ENCODE results near the gene DESI2. TPM values are rescaled to one million over a fixed set of nuclear protein-coding genes. Genes with fewer than 3 reads are reported as not detected.
A peak's percentile ranks its signal among the peaks of the same experiment; 100 is the strongest.

The DESI2 gene
- total and polyA plus RNA-seq, 2 of the 8 experiments (the other 6 are each of a cell fraction or from before 2014, with no cell fraction given): 54.0 to 110 TPM

- Histone ChIP-seq H3K4me3 (ENCODE audit: extremely low read depth in 1 of 4, insufficient read depth in 2 of 4, low read depth in 3 of 4, low read length in 4 of 4) (no peak overlapping the region), H2BK15ac (ENCODE audit: low read length) (no peak overlapping the region), H3K56ac (replicated peaks; ENCODE audit: insufficient read length, low read depth, low read length) (no peak overlapping the region), H3K27me3 (replicated peaks in 1 of 4; ENCODE audit: control insufficient read depth in 3 of 4, extremely low read depth in 1 of 4, insufficient read depth in 3 of 4, low read length in 3 of 4) (no peaks in the 10 kb centered on the region), H3K4me2 (ENCODE audit: insufficient read depth in 1 of 2, low read depth in 2 of 2, low read length in 2 of 2) (no peak overlapping the region), H3K23me2 (ENCODE audit: low read depth, low read length) (no peaks in the 10 kb centered on the region), H3K9ac (replicated peaks in 1 of 4; ENCODE audit: extremely low read depth in 1 of 4, low read depth in 3 of 4, low read length in 3 of 4) (no peak overlapping the region; a peak in 1 of 7 replicates), H3K79me2 (ENCODE audit: control insufficient read depth in 1 of 2, insufficient read depth in 2 of 2, low read length in 2 of 2) (no peaks in the 10 kb centered on the region), H3K4me1 (replicated peaks in 1 of 4; ENCODE audit: control insufficient read depth in 3 of 4, insufficient read depth in 4 of 4, low read length in 3 of 4) (peaks cover 0 to 3% (median 2%) of the 10 kb centered on the region in 4 experiments; a peak in 2 of 7 replicates), H3K36me3 (ENCODE audit: control insufficient read depth in 2 of 4, insufficient read depth in 4 of 4, low read length in 3 of 4) (no peaks in the 10 kb centered on the region), H4K91ac (replicated peaks; ENCODE audit: insufficient read length, low read length) (no peak overlapping the region), H2BK20ac (ENCODE audit: low read length) (peak overlapping the region; percentile 66; the same call in 1 of the 2 replicates), H2BK5ac (ENCODE audit: low read depth, low read length) (no peak overlapping the region), H3K4ac (replicated peaks; ENCODE audit: insufficient read length, low read depth, low read length) (peak overlapping the region; percentile 57), H4K5ac (ENCODE audit: insufficient read length, low read depth, low read length) (no peak overlapping the region), H3K9me3 (ENCODE audit: insufficient read depth in 2 of 2, low read depth in 1 of 2, low read length in 1 of 2) (no peaks in the 10 kb centered on the region), H2BK120ac (replicated peaks; ENCODE audit: low read depth, low read length) (no peak overlapping the region), H3K18ac (ENCODE audit: extremely low read depth, low read length) (no peak overlapping the region), H3K14ac (ENCODE audit: insufficient read length) (no peak overlapping the region), H4K8ac (ENCODE audit: extremely low read depth, insufficient read depth, low read length) (no peak overlapping the region), H3K27ac (ENCODE audit: low read depth, low read length) (no peak overlapping the region), H2BK12ac (ENCODE audit: low read depth, low read length) (0 out of 2 replicates have a peak overlapping the region, but pooled peaks have one; percentile 51), H2AFZ (ENCODE audit: low read length) (no peak overlapping the region), H3K23ac (ENCODE audit: insufficient read length) (no peak overlapping the region), H2AK5ac (ENCODE audit: low read depth, low read length) (0 out of 2 replicates have a peak overlapping the region, but pooled peaks have one; percentile 45), H3K79me1 (ENCODE audit: low read depth, low read length) (no peaks in the 10 kb centered on the region), H4K20me1 (replicated peaks in 1 of 2; ENCODE audit: control insufficient read depth in 1 of 2, insufficient read depth in 2 of 2, low read length in 2 of 2) (peaks cover 0 to 3% of the 10 kb centered on the region in 2 experiments)
- DNase-seq (ENCODE audit: low read depth in 1 of 2, low spot score in 2 of 2) (no peak), FAIRE-seq (no peak)
- ChIA-PET POLR2A (ENCODE audit: partially characterized antibody) (interaction anchor here (1.3 to 1.4 kb wide), 2 partner anchors 13 to 21 kb away, joined by 4 read pairs; no protein-coding TSS in a partner anchor), CTCF (ENCODE audit: partially characterized antibody) (interaction anchor here (0.8 to 5.4 kb wide), 9 partner anchors 8 to 175 kb away, joined by 3 to 50 read pairs (median 4); partner anchors contain the start of gene CATSPERE)
- 82% methylated on average over 10 of the region's 10 CpGs; no CpG with 5 or more reads in 1 of the 2 experiments for WGBS, 2 experiments (ENCODE audit: extremely low coverage in 1 of 2, insufficient coverage in 1 of 2, insufficient read length in 1 of 2, insufficient replicate concordance in 2 of 2, low coverage in 1 of 2, low lambda C conversion rate in 2 of 2, missing lambda C conversion rate in 1 of 2)
- no peak for TF ChIP-seq TCF12 (IDR thresholded peaks at IDR 0.05; ENCODE audit: low read depth, low read length)
- TF ChIP-seq RAD21 (IDR thresholded peaks at IDR 0.05 in 1 of 2, conservative IDR thresholded peaks at IDR 0.05 in 1 of 2; ENCODE audit: low read depth in 2 of 2, low read length in 2 of 2): peak; percentile 58 to 64
- TF ChIP-seq CTCF (IDR thresholded peaks at IDR 0.05; ENCODE audit: control extremely low read depth in 1 of 3, insufficient read depth in 1 of 3, low read depth in 1 of 3, low read length in 3 of 3): peak; percentile 35 to 47 (median 38)
- TF ChIP-seq KDM1A (IDR thresholded peaks at IDR 0.05; ENCODE audit: borderline replicate concordance, low read length): peak; percentile 76; the same call in 1 of the 2 replicates
- TF ChIP-seq RNF2 (IDR thresholded peaks at IDR 0.05; ENCODE audit: borderline replicate concordance, low read depth, low read length, missing control alignments, poor library complexity, severe bottlenecking): no peak
These were observed 16.3 kb upstream of the DESI2 start for GRCh38 chr1:244636488-244637259.

Data from H1 (cell line).